Endothelial cell of hepatic sinusoid (primary cell): ENCODE measurements around the gene SIPA1.

Experiments used
- in situ Hi-C: cut with HindIII; loops from 2 replicates; pipeline ENCODE4 v1.10.0; 2017; ENCODE audit warnings: low sequenced_read_pairs

The SIPA1 gene

DNA sequence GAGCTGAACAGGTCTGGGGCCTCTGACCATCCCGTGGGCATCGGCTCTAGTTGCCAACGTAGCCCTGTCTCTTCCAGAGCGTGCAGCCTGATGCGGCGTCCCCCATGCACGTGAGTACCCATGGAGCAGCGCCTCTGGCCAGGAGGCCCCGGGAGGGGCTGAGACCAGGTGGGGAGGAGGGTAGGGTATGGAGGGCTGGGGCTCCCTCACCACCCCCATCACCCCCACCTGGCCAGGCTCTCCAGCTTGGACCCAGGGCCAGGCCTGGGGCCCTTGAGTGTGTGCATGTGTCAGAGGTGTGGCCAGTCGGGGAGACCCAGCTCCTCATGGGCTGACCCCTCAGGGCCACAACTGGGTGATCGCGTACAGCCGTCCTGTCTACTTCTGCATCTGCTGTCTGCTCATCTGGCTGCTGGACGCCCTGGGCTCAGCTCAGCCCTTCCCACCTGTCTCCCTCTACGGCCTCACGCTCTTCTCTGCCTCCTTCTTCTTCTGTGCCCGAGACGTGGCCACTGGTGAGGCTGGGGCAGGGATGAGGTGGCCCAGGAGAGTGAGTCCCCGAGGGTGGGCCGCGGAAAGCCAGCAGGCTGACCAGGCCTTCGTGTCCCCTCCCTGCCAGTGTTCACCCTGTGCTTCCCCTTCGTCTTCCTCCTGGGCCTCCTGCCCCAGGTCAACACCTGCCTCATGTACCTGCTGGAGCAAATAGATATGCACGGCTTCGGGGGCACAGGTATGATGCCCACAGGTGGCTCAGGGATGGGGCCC, 13.9 kb upstream of the SIPA1 start:
- in situ Hi-C loops = no loop called here

DNA sequence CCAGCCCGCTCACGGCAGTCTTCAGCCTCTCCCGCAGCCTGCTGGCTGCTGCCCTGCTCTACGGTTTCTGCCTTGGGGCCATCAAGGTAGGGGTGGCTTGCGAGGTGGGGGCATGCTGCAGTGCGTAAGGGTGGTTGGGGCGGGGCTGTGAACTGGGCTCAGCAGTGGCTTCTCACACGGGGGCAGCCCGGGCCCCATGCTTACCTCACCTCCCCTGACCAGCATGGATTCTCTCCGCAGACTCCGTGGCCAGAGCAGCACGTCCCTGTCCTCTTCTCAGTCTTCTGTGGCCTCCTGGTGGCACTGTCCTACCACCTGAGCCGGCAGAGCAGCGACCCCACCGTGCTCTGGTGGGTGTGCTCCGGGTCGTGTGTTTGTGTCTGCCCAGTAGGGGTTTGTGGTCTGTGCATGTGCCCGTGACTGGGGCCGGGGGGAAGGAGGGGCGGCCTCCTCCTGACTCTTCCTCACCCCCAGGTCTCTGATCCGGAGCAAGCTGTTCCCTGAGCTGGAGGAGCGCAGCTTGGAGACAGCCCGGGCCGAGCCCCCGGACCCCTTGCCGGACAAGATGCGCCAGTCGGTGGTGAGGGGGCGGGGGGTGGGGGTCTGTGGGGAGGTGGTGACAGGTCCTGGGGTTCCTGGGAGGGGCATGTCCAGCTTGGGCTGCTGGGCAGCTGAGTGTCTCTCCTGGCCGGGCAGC, 12.8 kb upstream of the SIPA1 start:
- in situ Hi-C loops = no loop called here

DNA sequence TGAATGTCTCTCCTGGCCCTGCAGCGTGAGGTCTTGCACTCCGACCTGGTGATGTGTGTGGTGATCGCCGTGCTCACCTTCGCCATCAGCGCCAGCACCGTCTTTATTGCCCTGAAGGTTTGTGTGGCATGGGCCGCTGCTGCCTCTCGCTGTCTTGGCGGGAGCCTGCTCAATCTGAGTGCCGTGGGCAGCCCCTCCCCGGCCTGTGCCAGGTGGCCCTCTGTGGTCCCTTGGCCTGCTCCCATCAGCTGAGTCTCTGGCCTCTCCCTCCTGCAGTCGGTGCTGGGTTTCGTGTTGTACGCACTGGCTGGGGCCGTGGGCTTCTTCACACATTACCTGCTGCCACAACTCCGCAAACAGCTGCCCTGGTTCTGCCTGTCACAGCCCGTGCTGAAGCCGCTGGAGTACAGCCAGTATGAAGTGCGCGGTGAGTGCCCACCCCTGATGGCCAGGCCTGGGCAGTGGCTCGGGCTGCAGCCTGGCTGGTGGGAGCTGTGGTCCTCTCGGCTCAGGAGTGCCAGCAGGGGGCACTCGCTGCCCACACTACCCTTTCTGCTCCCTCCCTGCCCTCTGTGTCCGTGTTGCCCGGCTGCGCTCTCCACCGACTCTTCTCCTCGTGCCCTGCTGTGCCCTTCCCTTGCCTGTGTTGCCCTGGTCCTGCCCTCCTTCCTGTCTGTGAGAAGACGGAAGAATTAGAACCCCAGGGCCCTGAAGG, 12.1 kb upstream of the SIPA1 start:
- in situ Hi-C loops = no loop called here

DNA sequence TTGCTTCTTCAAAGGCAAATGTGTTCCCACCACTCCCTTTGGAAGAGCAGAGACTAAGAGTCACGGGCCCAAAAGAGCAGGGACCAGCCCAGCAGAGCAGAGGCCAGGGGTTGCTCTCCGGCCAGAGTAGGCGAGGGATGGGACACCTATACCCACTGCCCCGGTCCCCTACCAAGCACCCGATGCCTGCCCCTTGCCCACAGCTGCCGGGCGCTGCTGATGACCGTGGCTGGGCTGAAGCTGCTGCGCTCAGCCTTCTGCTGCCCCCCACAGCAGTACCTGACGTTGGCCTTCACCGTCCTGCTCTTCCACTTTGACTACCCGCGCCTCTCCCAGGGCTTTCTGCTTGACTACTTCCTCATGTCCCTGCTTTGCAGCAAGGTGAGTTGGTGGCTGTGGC, 10.7 kb upstream of the SIPA1 start:
- in situ Hi-C loops = no loop called here

DNA sequence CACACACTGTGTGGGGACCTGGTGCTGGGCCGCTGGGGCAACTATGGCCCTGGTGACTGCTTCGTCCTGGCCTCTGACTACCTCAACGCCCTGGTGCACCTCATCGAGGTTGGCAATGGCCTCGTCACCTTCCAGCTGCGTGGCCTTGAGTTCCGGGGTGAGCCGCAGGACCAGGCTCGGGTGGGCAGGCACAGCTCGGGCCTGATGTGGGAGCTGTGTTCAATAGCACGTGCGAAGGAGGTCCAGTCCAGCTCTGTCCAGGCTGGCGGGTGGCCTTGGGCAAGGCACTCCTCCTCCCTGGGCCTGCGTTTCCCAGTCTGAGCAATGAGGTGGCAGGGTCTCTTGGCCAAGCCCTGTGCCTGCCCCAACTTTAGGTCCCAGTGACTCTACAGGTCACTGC, 8.3 kb upstream of the SIPA1 start:
- in situ Hi-C loops = no loop called here

DNA sequence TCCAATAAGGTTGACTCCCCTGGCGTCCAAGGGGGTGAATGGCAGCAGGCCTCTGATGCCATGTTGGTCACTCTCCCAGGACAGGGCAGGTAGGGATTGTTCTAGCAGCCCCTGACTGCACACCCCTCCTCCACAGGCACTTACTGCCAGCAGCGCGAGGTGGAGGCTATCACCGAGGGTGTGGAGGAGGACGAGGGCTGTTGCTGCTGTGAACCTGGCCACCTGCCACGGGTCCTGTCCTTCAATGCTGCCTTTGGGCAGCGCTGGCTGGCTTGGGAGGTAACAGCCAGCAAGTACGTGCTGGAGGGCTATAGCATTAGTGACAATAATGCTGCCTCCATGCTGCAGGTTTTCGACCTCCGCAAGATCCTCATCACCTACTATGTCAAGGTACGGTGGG, 7.7 kb upstream of the SIPA1 start:
- in situ Hi-C loops = loop anchor here (10.0 kb wide), 1 partner anchor 265 kb away; the partner anchor contains the start of gene CCDC85B

DNA sequence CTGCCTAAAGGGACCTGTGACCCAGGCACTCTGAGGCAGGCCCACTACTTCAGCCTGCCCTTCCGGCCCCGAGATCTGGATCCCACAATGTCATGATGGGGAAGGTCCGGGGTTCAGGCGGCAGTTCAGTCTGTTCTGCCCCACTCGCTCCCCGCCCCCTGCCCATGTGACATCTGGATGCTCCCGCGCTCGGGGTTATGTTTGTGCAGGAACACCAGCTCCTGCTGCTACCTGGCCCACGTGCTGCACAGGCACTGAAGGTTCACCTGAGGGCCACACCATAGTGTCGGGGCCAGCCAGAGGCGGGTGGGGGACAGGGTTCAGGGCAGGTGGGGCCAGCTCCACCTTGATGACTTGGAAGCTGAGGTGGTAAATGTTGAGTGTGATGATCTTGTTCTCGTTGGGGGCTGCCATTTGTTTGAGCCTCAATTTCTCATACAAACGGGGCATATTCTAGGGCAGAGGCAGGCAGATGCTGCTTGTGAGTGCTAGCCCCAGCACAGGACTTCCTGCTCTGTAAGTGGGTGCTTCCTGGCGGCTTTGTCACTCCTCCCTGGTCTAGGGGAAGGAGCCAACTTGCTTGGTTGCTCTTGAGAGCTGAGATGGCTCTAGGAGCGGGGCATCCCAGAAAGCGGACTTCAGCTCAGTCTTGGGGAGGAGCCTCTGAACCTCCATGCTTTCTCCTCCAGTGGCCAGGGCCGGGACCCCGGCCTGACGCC, 4.4 kb upstream of the SIPA1 start:
- in situ Hi-C loops = loop anchor here (10.0 kb wide), 1 partner anchor 261 kb away; the partner anchor contains the start of gene CCDC85B

DNA sequence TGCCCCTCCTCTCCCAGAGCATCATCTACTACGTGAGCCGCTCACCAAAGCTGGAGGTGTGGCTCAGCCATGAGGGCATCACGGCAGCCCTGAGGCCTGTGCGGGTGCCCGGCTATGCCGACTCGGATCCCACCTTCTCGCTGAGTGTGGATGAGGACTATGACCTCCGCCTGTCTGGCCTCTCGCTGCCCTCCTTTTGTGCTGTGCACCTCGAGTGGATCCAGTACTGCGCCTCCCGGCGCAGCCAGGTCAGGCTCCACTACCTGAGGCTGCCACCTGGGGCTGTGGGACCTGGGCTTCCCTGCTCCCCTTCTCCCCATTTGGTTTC, 3.8 kb upstream of the SIPA1 start:
- in situ Hi-C loops = loop anchor here (10.0 kb wide), 1 partner anchor 261 kb away; the partner anchor contains the start of gene CCDC85B

DNA sequence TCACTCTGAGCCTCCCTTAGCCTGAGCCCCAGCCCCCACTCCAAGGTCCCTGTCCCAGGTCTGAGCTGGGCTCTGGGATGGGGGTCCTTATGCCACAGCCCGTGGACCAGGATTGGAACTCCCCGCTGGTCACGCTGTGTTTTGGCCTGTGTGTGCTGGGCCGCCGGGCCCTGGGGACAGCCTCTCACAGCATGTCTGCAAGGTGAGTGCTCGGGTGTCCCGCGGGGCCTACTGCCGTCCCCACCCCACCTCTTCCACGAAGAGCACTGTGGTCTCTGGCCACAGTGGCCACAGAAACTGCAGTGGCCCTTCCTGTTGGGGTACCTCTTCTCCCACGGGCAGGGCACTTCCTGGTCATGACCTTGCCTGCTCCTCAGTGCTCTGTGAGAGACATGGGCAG, 3.5 kb upstream of the SIPA1 start:
- in situ Hi-C loops = loop anchor here (10.0 kb wide), 1 partner anchor 260 kb away; the partner anchor contains the start of gene CCDC85B

DNA sequence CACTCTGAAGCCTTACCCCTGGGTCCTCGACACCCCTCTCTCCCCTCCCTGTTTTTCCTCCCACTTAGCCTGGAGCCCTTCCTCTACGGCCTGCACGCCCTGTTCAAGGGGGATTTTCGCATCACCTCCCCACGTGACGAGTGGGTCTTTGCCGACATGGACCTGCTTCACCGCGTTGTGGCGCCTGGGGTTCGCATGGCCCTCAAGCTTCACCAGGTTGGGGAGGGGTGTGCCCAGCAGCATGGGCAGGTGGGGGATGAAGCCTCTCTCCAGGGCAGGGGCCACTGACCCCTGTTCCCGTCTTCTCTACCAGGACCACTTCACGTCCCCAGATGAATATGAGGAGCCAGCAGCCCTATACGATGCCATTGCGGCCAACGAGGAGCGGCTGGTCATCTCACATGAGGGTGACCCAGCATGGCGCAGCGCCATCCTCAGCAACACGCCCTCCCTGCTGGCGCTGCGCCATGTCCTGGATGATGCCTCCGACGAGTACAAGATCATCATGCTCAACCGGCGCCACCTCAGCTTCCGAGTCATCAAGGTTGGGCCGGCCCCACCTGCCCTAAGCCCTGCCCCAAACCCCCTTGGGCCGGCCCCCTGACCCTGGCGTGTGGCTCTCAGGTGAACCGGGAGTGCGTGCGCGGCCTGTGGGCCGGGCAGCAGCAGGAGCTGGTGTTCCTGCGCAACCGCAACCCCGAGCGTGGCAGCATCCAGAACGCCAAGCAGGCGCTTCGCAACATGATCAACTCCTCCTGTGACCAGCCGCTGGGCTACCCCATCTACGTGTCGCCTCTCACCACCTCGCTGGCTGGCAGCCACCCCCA, 2.8 kb upstream of the SIPA1 start:
- in situ Hi-C loops = loop anchor here (5.0 to 10.0 kb wide), 2 partner anchors 78 to 260 kb away; partner anchors contain the start of genes CCDC85B and LTBP3

DNA sequence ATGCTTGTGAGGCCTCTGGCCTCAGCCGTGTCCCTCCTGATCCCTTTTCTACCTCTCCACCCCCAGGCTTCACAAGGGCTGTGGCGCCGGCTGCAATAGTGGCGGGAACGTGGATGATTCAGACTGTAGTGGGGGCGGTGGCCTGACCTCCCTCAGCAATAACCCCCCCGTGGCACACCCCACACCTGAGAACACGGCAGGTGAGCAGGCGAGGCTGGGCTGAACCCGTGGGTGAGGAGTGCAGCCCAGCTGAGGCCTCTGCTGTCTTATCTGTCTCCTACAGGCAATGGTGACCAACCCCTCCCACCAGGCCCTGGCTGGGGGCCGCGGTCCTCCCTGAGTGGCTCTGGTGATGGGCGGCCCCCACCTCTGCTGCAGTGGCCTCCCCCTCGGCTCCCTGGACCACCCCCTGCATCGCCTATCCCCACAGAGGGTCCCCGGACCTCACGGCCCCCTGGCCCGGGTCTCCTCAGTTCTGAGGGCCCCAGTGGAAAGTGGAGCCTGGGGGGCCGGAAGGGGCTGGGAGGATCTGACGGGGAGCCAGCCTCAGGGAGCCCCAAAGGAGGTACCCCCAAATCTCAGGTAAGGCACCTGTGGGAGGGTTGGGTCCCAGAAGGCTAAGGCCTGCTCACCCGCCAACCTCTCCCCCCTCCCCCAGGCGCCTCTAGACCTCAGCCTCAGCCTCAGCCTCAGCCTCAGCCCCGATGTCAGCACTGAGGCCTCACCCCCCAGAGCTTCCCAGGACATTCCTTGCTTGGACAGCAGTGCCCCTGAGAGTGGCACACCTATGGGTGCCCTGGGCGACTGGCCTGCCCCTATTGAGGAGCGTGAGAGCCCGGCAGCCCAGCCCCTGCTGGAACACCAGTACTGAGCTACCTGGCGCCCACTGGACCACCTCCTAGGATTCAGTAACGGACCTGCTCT, 1.5 kb upstream of the SIPA1 start:
- in situ Hi-C loops = loop anchor here (5.0 to 10.0 kb wide), 2 partner anchors 79 to 258 kb away; partner anchors contain the start of genes CCDC85B and LTBP3

DNA sequence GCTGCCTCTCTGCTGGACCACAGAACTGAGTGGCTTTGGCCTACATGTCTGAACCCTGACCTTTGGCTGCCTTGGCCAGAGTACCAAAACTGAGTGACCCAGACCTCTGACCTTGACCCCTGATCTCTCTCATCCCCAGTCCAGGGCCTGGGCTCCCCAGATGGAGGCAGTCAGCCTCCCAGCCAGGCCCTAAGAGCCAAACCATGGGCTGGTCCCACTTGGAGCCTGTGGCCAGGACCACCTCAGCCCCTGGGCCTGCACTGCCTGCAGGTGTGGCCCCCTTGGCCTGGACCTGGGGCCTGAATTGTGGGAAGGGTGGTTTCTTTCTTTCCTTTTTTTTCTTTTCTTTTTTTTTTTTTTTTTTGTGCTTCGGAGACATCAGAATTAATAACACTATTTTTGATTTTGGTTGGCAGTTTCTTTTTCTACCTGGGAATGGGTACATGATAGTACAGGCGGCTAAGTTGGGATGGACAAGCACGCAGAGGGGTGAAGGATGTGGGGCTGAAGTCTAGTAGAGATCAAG, 806 bp upstream of the SIPA1 start:
- in situ Hi-C loops = loop anchor here (5.0 to 10.0 kb wide), 2 partner anchors 80 to 258 kb away; partner anchors contain the start of genes CCDC85B and LTBP3

DNA sequence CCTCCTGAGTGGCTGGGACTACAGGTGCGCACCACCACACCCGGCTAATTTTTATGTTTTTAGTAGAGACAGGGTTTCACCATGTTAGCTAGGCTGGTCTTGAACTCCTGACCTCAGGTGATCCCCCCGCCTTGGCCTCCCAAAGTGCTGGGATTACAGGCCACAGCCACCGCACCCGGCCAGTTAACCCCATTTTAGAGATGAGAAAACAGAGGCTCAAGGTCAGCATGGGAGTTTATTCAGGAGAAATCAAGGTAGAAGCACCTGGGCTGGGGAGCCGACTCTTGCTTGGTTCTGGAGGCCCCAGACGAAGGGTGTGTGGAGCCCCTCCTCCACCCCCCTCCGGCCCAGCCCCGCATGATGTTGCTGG, 1.3 kb downstream of the SIPA1 start:
- in situ Hi-C loops = loop anchor here (5.0 to 10.0 kb wide), 2 partner anchors 82 to 256 kb away; partner anchors contain the start of genes CCDC85B and LTBP3

DNA sequence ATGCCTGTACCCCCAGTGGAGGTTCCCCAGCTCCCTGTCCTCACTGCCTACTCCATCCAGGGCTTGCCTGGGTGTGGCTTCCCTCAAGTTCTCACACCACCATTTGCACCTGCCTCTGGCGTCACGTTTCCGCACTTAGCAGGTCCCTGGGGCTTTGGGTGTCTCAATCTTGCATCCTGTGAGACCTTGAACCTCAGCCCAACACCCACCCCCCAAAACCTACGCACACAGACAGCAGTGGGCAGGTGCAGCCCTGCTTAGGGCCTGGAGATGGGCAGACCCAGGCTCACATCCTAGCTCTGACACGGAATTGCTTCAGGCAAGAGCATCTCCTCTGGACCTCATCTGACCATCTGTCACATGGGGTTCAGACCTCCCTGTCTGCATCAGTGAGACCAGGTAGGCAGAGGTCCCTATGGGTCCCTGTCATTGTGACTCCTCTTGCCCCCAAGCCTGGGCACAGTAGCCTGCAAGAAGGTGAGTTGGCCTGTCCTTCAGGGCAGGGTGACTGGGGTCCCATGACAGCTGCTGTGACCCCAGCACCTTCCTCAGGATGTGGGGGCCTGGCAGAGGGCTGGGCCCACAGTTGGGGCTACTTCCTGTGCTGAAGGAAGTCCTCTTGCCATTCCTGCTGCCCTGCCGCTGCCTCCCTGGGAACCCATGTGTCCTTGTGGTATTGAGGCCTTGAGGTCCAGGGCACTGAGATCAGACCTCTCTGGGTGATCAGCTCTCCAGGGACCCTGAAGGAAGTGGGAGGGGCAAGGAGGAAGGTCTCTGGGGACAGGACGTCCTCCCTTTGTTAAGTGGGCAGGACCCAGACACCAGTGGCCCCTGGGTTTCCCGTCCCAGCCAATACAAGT, 2.0 kb downstream of the SIPA1 start:
- in situ Hi-C loops = loop anchor here (5.0 to 10.0 kb wide), 2 partner anchors 83 to 255 kb away; partner anchors contain the start of genes CCDC85B and LTBP3

DNA sequence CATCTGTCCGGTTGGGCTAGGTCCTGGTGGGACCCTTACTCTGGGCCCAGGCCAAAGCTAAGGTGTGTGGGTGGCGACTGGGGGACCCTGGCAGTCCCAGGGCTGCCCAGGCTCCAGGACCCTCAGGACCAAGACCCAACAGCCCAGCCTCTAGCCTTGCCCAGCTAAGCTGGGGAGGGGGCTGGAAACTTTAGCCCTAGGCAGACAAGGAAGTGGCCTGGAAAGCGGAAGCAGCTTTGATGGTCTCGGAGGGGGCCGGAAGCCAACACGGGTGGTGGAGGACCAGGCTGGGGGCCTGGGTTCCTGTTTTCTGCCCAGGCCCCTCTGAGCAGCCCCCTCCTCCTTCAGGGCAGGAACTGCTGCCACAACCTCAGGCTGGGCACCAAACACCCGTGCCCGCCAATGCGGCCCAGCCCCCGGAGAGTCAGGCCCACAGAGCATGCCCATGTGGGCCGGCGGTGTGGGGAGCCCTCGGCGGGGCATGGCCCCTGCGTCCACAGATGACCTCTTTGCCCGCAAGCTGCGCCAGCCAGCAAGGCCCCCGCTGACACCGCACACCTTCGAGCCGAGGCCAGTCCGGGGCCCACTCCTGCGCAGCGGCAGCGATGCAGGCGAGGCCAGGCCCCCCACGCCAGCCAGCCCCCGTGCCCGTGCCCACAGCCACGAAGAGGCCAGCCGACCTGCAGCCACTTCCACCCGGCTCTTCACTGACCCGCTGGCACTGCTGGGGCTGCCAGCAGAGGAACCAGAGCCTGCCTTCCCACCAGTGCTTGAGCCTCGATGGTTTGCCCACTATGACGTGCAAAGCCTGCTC, 2.8 kb downstream of the SIPA1 start:
- in situ Hi-C loops = no loop called here

DNA sequence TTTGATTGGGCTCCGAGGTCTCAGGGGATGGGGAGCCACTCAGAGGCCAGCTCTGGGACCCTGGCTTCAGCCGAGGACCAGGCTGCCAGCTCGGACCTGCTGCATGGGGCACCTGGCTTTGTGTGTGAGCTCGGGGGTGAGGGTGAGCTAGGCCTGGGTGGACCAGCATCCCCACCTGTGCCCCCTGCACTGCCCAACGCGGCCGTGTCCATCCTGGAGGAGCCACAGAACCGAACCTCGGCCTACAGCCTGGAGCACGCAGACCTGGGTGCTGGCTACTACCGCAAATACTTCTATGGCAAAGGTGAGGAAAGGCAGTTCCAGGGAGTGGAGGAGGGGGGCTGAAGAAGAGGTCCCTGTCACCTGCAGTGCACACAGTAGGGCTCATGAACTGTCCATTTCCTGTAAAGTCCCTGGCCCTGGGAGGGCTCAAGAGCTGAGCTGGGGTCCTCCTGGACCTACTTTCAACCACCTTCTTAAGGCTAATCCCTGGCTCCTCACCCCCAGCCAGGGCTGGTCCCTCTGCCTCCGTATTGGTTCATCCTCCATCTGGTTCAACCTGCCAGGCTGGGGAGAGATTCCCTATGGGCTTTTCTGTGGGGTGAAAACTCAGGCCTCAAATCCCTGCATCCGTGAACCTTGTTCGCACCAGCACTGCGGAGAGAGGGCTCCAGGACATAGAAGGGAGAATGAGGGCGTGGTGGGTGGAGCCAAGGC, 3.6 kb downstream of the SIPA1 start:
- in situ Hi-C loops = no loop called here
